ENCODE measurements around the gene RDH12. TPM values are rescaled to one million over a fixed set of nuclear protein-coding genes. Genes with fewer than 3 reads are reported as not detected.

The RDH12 gene
- total RNA-seq, 1 experiment from 2014 or later: not detected

GRCh38 chr14:67719866-67720265, 18.2 kb downstream of the RDH12 start:
- Mint-ChIP-seq H3K27ac (ENCODE audit: unreplicated experiment) (no peak overlapping the region), H3K27me3 (ENCODE audit: insufficient read depth, unreplicated experiment) (no peaks in the 10 kb centered on the region), H3K4me1 (ENCODE audit: low read depth, unreplicated experiment) (peaks cover 11% of the 10 kb centered on the region), H3K4me3 (ENCODE audit: unreplicated experiment) (no peak overlapping the region), H3K9me3 (ENCODE audit: unreplicated experiment) (no peaks in the 10 kb centered on the region), H3K36me3 (ENCODE audit: insufficient read depth, unreplicated experiment) (no peaks in the 10 kb centered on the region)
- intact Hi-C loops (cut with micrococcal nuclease; ENCODE audit: unreplicated experiment): no loop called here
- no peaks in the 10 kb centered on the region for H3K9me3 ChIP-seq
- ChIA-PET CTCF (no interaction called here), POLR2A (no interaction called here)
- H3K4me3 ChIP-seq (ENCODE audit: low read depth, low read length): no peak overlapping the region
- H3K4me1 ChIP-seq: no peaks in the 10 kb centered on the region
- BruUV-seq (replicated peaks): no TSS peak
- no peak for TF ChIP-seq CTCF (IDR thresholded peaks at IDR 0.05; ENCODE audit: insufficient read depth in 1 of 2, low read depth in 1 of 2, low read length in 1 of 2, severe bottlenecking in 1 of 2, unreplicated experiment in 1 of 2)
- H3K27me3 ChIP-seq (replicated peaks; ENCODE audit: control insufficient read depth, insufficient read depth, low read length): no peaks in the 10 kb centered on the region; the same call in 1 of the 2 replicates
- H3K36me3 ChIP-seq (ENCODE audit: control insufficient read depth, insufficient read depth, low read length): no peaks in the 10 kb centered on the region
- no peak for DNase-seq

DNA sequence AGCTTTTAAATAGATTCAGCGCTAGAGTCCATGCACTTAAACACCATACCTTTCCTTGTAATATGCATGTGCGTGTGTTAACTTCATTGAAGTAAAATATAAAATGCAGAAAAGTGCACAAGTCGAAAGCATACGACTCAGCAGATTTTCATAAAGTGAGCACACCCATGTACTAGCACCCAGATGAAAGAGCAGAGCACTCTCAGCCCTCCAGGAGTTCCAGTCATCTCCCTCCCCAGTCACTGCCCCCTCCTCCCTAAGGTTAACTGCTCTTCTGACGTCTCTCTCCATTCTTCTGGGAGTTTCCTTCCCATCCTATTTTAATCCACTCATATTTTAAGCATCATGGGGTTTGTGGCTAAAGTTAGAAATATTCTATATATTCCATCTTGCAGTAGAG, 20.2 kb downstream of the RDH12 start:
- H3K4me1 ChIP-seq: no peaks in the 10 kb centered on the region
- intact Hi-C loops (cut with micrococcal nuclease; ENCODE audit: unreplicated experiment): no loop called here
- no peaks in the 10 kb centered on the region for H3K9me3 ChIP-seq
- no TSS peak for BruUV-seq (replicated peaks)
- no peak for TF ChIP-seq CTCF (IDR thresholded peaks at IDR 0.05; ENCODE audit: insufficient read depth in 1 of 2, low read depth in 1 of 2, low read length in 1 of 2, severe bottlenecking in 1 of 2, unreplicated experiment in 1 of 2)
- Mint-ChIP-seq H3K9me3 (ENCODE audit: unreplicated experiment) (no peaks in the 10 kb centered on the region), H3K36me3 (ENCODE audit: insufficient read depth, unreplicated experiment) (no peaks in the 10 kb centered on the region), H3K4me1 (ENCODE audit: low read depth, unreplicated experiment) (peaks cover 10% of the 10 kb centered on the region), H3K4me3 (ENCODE audit: unreplicated experiment) (no peak overlapping the region), H3K27me3 (ENCODE audit: insufficient read depth, unreplicated experiment) (no peaks in the 10 kb centered on the region), H3K27ac (ENCODE audit: unreplicated experiment) (no peak overlapping the region)
- H3K36me3 ChIP-seq (ENCODE audit: control insufficient read depth, insufficient read depth, low read length): no peaks in the 10 kb centered on the region; the same call in 1 of the 2 replicates
- CTCF ChIA-PET: interaction anchor here (0.7 kb wide), 1 partner anchor 17 kb away, joined by 4 read pairs; no protein-coding TSS in a partner anchor
- POLR2A ChIA-PET: no interaction called here
- H3K4me3 ChIP-seq (ENCODE audit: low read depth, low read length): no peak overlapping the region
- no peak for DNase-seq
- H3K27me3 ChIP-seq (replicated peaks; ENCODE audit: control insufficient read depth, insufficient read depth, low read length): no peaks in the 10 kb centered on the region; the same call in 1 of the 2 replicates

GRCh38 chr14:67722293-67722692, 20.6 kb downstream of the RDH12 start:
- no peaks in the 10 kb centered on the region for H3K36me3 Mint-ChIP-seq (ENCODE audit: insufficient read depth, unreplicated experiment)
- H3K4me3 ChIP-seq (ENCODE audit: low read depth, low read length): peak overlapping the region; percentile 19; the same call in 1 of the 2 replicates
- no peaks in the 10 kb centered on the region; the same call in 1 of the 2 replicates for H3K36me3 ChIP-seq (ENCODE audit: control insufficient read depth, insufficient read depth, low read length)
- H3K4me1 Mint-ChIP-seq (ENCODE audit: low read depth, unreplicated experiment): peaks cover 6% of the 10 kb centered on the region
- H3K27me3 Mint-ChIP-seq (ENCODE audit: insufficient read depth, unreplicated experiment): no peaks in the 10 kb centered on the region
- POLR2A ChIA-PET: no interaction called here
- no peaks in the 10 kb centered on the region for H3K4me1 ChIP-seq
- no peak overlapping the region for H3K4me3 Mint-ChIP-seq (ENCODE audit: unreplicated experiment)
- intact Hi-C loops (cut with micrococcal nuclease; ENCODE audit: unreplicated experiment): no loop called here
- no peaks in the 10 kb centered on the region; the same call in 1 of the 2 replicates for H3K27me3 ChIP-seq (replicated peaks; ENCODE audit: control insufficient read depth, insufficient read depth, low read length)
- CTCF ChIA-PET: interaction anchor here (0.7 kb wide), 1 partner anchor 18 kb away, joined by 4 read pairs; no protein-coding TSS in a partner anchor
- DNase-seq: no peak
- TF ChIP-seq CTCF (IDR thresholded peaks at IDR 0.05; ENCODE audit: insufficient read depth in 1 of 2, low read depth in 1 of 2, low read length in 1 of 2, severe bottlenecking in 1 of 2, unreplicated experiment in 1 of 2): no peak
- no peaks in the 10 kb centered on the region for H3K9me3 ChIP-seq
- no peak overlapping the region for H3K27ac Mint-ChIP-seq (ENCODE audit: unreplicated experiment)
- H3K9me3 Mint-ChIP-seq (ENCODE audit: unreplicated experiment): no peaks in the 10 kb centered on the region
- BruUV-seq (replicated peaks): no TSS peak
